ENCODE measurements around the gene INPP5K. TPM values are rescaled to one million over a fixed set of nuclear protein-coding genes. Genes with fewer than 3 reads are reported as not detected.
A peak's percentile ranks its signal among the peaks of the same experiment; 100 is the strongest.

INPP5K gene
- total RNA-seq, 2 experiments from 2014 or later = 199 to 207 TPM

- DNase-seq (no peak), ATAC-seq (ENCODE audit: poor library complexity) (no peak)
- peaks cover 46% of the 10 kb centered on the region for H3K36me3 ChIP-seq (ENCODE audit: insufficient read depth, low read length)
- no peak overlapping the region for H3K4me3 Mint-ChIP-seq
- peaks cover 57% of the 10 kb centered on the region for H3K36me3 Mint-ChIP-seq (ENCODE audit: low read depth)
- no peaks in the 10 kb centered on the region for H3K27me3 ChIP-seq (ENCODE audit: control insufficient read depth in 1 of 2, insufficient read depth in 2 of 2, low read length in 2 of 2)
- H3K27ac ChIP-seq (ENCODE audit: low read depth in 1 of 2, low read length in 2 of 2) = no peak overlapping the region
- H3K9me3 Mint-ChIP-seq = no peaks in the 10 kb centered on the region
- H3K4me1 ChIP-seq (ENCODE audit: insufficient read depth, low read length) = no peaks in the 10 kb centered on the region
- H3K9me3 ChIP-seq (ENCODE audit: control insufficient read depth in 1 of 2, insufficient read depth in 1 of 2, low read length in 2 of 2) = no peaks in the 10 kb centered on the region
- no peak overlapping the region for H3K4me3 ChIP-seq (ENCODE audit: low read length)
- H3K27ac Mint-ChIP-seq = no peak overlapping the region
- ChIA-PET CTCF (interaction anchor here (1.5 kb wide), 1 partner anchor 133 kb away, joined by 4 read pairs; no protein-coding TSS in a partner anchor), POLR2A (interaction anchor here (1.5 kb wide), 1 partner anchor 18 kb away, joined by 4 read pairs; the partner anchor contains the start of gene INPP5K)
- no peaks in the 10 kb centered on the region for H3K4me1 Mint-ChIP-seq (ENCODE audit: low read depth)
- intact Hi-C loops (cut with DNase I, micrococcal nuclease) = no loop called here
- H3K27me3 Mint-ChIP-seq = no peaks in the 10 kb centered on the region
- no peak for TF ChIP-seq CTCF (IDR thresholded peaks at IDR 0.05)
Observed at GRCh38 chr17:1498869-1499268, 17.5 kb downstream of the INPP5K start.

- ChIA-PET POLR2A (interaction anchor here (1.3 to 1.5 kb wide), 2 partner anchors 10 to 18 kb away, joined by 3 to 4 read pairs; partner anchors contain the start of gene INPP5K), CTCF (interaction anchor here (1.5 kb wide), 1 partner anchor 133 kb away, joined by 4 read pairs; no protein-coding TSS in a partner anchor)
- Histone ChIP-seq H3K27ac (ENCODE audit: low read depth in 1 of 2, low read length in 2 of 2) (no peak overlapping the region), H3K4me3 (ENCODE audit: low read length) (no peak overlapping the region), H3K4me1 (ENCODE audit: insufficient read depth, low read length) (peaks cover 4% of the 10 kb centered on the region), H3K9me3 (ENCODE audit: control insufficient read depth in 1 of 2, insufficient read depth in 1 of 2, low read length in 2 of 2) (no peaks in the 10 kb centered on the region), H3K36me3 (ENCODE audit: insufficient read depth, low read length) (peaks cover 45% of the 10 kb centered on the region), H3K27me3 (ENCODE audit: control insufficient read depth in 1 of 2, insufficient read depth in 2 of 2, low read length in 2 of 2) (no peaks in the 10 kb centered on the region)
- no peak for ATAC-seq (ENCODE audit: poor library complexity)
- TF ChIP-seq CTCF (IDR thresholded peaks at IDR 0.05) = no peak
- Mint-ChIP-seq H3K4me1 (ENCODE audit: low read depth) (peaks cover 4% of the 10 kb centered on the region), H3K4me3 (no peak overlapping the region), H3K27ac (no peak overlapping the region), H3K9me3 (no peaks in the 10 kb centered on the region), H3K36me3 (ENCODE audit: low read depth) (peaks cover 54% of the 10 kb centered on the region), H3K27me3 (no peaks in the 10 kb centered on the region)
- DNase-seq = no peak
- intact Hi-C loops (cut with DNase I, micrococcal nuclease) = no loop called here
Observed at GRCh38 chr17:1498233-1498632, 18.2 kb downstream of the INPP5K start.

- TF ChIP-seq CTCF (IDR thresholded peaks at IDR 0.05) = no peak
- H3K4me1 Mint-ChIP-seq (ENCODE audit: low read depth) = peaks cover 8% of the 10 kb centered on the region
- peaks cover 54% of the 10 kb centered on the region for H3K36me3 Mint-ChIP-seq (ENCODE audit: low read depth)
- intact Hi-C loops (cut with DNase I, micrococcal nuclease) = no loop called here
- Histone ChIP-seq H3K27ac (ENCODE audit: low read depth in 1 of 2, low read length in 2 of 2) (peak overlapping the region in 1 of 2 donors; percentile 21), H3K4me3 (ENCODE audit: low read length) (no peak overlapping the region), H3K36me3 (ENCODE audit: insufficient read depth, low read length) (peaks cover 45% of the 10 kb centered on the region), H3K4me1 (ENCODE audit: insufficient read depth, low read length) (peaks cover 8% of the 10 kb centered on the region), H3K9me3 (ENCODE audit: control insufficient read depth in 1 of 2, insufficient read depth in 1 of 2, low read length in 2 of 2) (no peaks in the 10 kb centered on the region), H3K27me3 (ENCODE audit: control insufficient read depth in 1 of 2, insufficient read depth in 2 of 2, low read length in 2 of 2) (no peaks in the 10 kb centered on the region)
- H3K27ac Mint-ChIP-seq = no peak overlapping the region
- ATAC-seq (ENCODE audit: poor library complexity) (no peak), DNase-seq (no peak)
- POLR2A ChIA-PET = interaction anchor here (1.3 to 1.5 kb wide), 2 partner anchors 10 to 19 kb away, joined by 3 to 4 read pairs; partner anchors contain the start of gene INPP5K
- CTCF ChIA-PET = no interaction called here
- no peaks in the 10 kb centered on the region for H3K27me3 Mint-ChIP-seq
- H3K9me3 Mint-ChIP-seq = no peaks in the 10 kb centered on the region
- H3K4me3 Mint-ChIP-seq = no peak overlapping the region
Observed at GRCh38 chr17:1497831-1498230, 18.6 kb downstream of the INPP5K start.

Measured in CD4-positive, alpha-beta T cell (primary cell).